Lower leg skin (tissue), 3 donors: ENCODE results near the gene DAB1.

Source experiments
- CTCF ChIP-seq, 3 donors: fragments of 450-650 bp; IDR thresholded peaks; one replicate each; pipeline ENCODE4 v1.5.1; 2016; ENCODE audit warnings: antibody characterized with exemption in 3 of 3, mild to moderate bottlenecking in 3 of 3, moderate library complexity in 2 of 3
- POLR2A ChIP-seq, 2 donors: fragments of 450-650 bp; IDR thresholded peaks; one replicate each; pipeline ENCODE4 v1.6.1; 2016 to 2017; ENCODE audit warnings: antibody characterized with exemption in 2 of 2, mild to moderate bottlenecking in 1 of 2, moderate library complexity in 1 of 2

- TF ChIP-seq CTCF (IDR thresholded peaks at IDR 0.05) (no peak), POLR2A (IDR thresholded peaks at IDR 0.05) (no peak)
These were observed 265.3 kb downstream of the DAB1 start for GRCh38 chr1:57158604-57158998.
